K562 (cell line): ENCODE results near the gene MICAL2. TPM values are rescaled to one million over a fixed set of nuclear protein-coding genes. Genes with fewer than 3 reads are reported as not detected.

Experiments used
- ATF1 ChIP-seq, 2 experiments: fragments of 450-650 bp in 1 of 2; IDR thresholded peaks; 2 replicates each; pipeline ENCODE4 v1.6.1; 2016; ENCODE audit warnings: missing compliant biosample characterization in 1 of 2, missing genetic modification characterization in 1 of 2
- CBFB ChIP-seq: sonication (generic); formaldehyde crosslinking; IDR thresholded peaks from 2 replicates; pipeline ENCODE4 v1.4.0; 2020; ENCODE audit warnings: mild to moderate bottlenecking, missing genetic modification reagents
- GATA2 ChIP-seq: sonication (generic); formaldehyde crosslinking; IDR thresholded peaks from 2 replicates; pipeline ENCODE4 v1.4.0; 2020; ENCODE audit warnings: mild to moderate bottlenecking, missing genetic modification reagents
- HDGF ChIP-seq: fragments of 450-650 bp; IDR thresholded peaks from 2 replicates; pipeline ENCODE4 v1.6.1; 2016
- ILF3 ChIP-seq: fragments of 450-650 bp; IDR thresholded peaks from 2 replicates; pipeline ENCODE4 v1.6.1; 2018; ENCODE audit warnings: antibody characterized with exemption, mild to moderate bottlenecking, moderate library complexity, borderline replicate concordance
- IRF2 ChIP-seq: sonication (generic); formaldehyde crosslinking; IDR thresholded peaks from 2 replicates; pipeline ENCODE4 v1.8.1; 2022; ENCODE audit warnings: mild to moderate bottlenecking, missing genetic modification reagents
- MCM3 ChIP-seq: fragments of 450-650 bp; IDR thresholded peaks from 2 replicates; pipeline ENCODE4 v1.6.1; 2016
- MEF2A ChIP-seq: IDR thresholded peaks from 2 replicates; pipeline ENCODE4 v1.6.1; 2011; ENCODE audit warnings: low read depth, mild to moderate bottlenecking, low read length, moderate library complexity; ENCODE audit not compliant: control insufficient read depth
- OTX1 ChIP-seq: fragments of 450-650 bp; formaldehyde crosslinking; IDR thresholded peaks from 2 replicates; pipeline ENCODE4 v1.4.0; 2022; ENCODE audit warnings: mild to moderate bottlenecking
- PHF20 ChIP-seq: fragments of 450-650 bp; IDR thresholded peaks from 2 replicates; pipeline ENCODE4 v1.6.1; 2018; ENCODE audit not compliant: partially characterized antibody
- POLR2AphosphoS5 ChIP-seq: IDR thresholded peaks from 2 replicates; pipeline ENCODE4 v1.6.1; 2011; ENCODE audit warnings: mild to moderate bottlenecking, low read depth, low read length, moderate library complexity; ENCODE audit not compliant: control insufficient read depth, insufficient read depth
- RBM15 ChIP-seq: fragments of 200-400 bp; formaldehyde crosslinking; IDR thresholded peaks from 2 replicates; pipeline ENCODE4 v1.6.1; 2018; ENCODE audit warnings: mild to moderate bottlenecking, low read length, moderate library complexity; ENCODE audit not compliant: insufficient read depth
- ZNF12 ChIP-seq: sonication (generic); formaldehyde crosslinking; IDR thresholded peaks from 2 replicates; pipeline ENCODE4 v1.4.0; 2020; ENCODE audit warnings: mild to moderate bottlenecking, missing genetic modification reagents
- ZNF184 ChIP-seq: sonication (generic); formaldehyde crosslinking; IDR thresholded peaks from 2 replicates; pipeline ENCODE4 v1.5.0; 2020; ENCODE audit warnings: missing genetic modification reagents
- ZNF239 ChIP-seq: fragments of 250-450 bp; sonication (Bioruptor Pico); IDR thresholded peaks from 2 replicates; pipeline ENCODE4 v1.4.0; 2020; ENCODE audit warnings: mild to moderate bottlenecking
- polyA plus RNA-seq, 8 experiments: library from polyadenylated mRNA; depleted of rRNA in 4 of 8; stranded (reverse) in 5 of 8; unstranded in 3 of 8; fragments of >200 nt; fragmentation: Nextera tagmentation in 2 of 8; fragmentation: Illumina TruSeq in 1 of 8; extraction: Ambion mirVana in 2 of 8; extraction: Trizol in 1 of 8; gene quantifications; 2 replicates each; pipeline versions ENCODE4 v1.2.1 to v1.2.3, GENCODE V29; 2011 to 2014; ENCODE audit warnings: inconsistent platforms in 1 of 8, missing spikeins in 1 of 8
- total RNA-seq, 7 experiments: library from RNA; depleted of rRNA in 6 of 7; stranded (reverse); fragments of >200 nt in 6 of 7; fragmentation: Illumina TruSeq in 2 of 7; extraction: Trizol in 2 of 7; gene quantifications; 2 replicates each; pipeline versions ENCODE4 v1.2.1 to v1.2.3, GENCODE V29; 2011 to 2021; ENCODE audit warnings: low replicate concordance in 1 of 7
- TF ChIP-seq, protein P1 (sequence below): fragments of 450-650 bp; IDR thresholded peaks from 2 replicates; pipeline ENCODE4 v1.6.1; 2016; ENCODE audit warnings: missing biosample characterization, missing genetic modification characterization
- TF ChIP-seq, protein P2 (sequence below), 2 experiments: IDR thresholded peaks; 2 replicates each; pipeline ENCODE4 v1.6.1; 2012; ENCODE audit warnings: improper control_type of control experiment in 2 of 2, low read depth in 2 of 2, low read length in 2 of 2, borderline replicate concordance in 1 of 2
- TF ChIP-seq, protein P3 (sequence below), 2 experiments: fragments of 450-650 bp in 1 of 2; sonication (generic) in 1 of 2; formaldehyde crosslinking in 1 of 2; IDR thresholded peaks in 1 of 2; conservative IDR thresholded peaks in 1 of 2; 2 replicates each; pipeline versions ENCODE4 v1.6.1 to v1.8.1; 2016 to 2023; ENCODE audit warnings: mild to moderate bottlenecking in 2 of 2, moderate library complexity in 2 of 2, inconsistent platforms in 1 of 2, missing genetic modification reagents in 1 of 2
- TF ChIP-seq, protein P4 (sequence below), 2 experiments: fragments of 150-350 bp in 1 of 2; IDR thresholded peaks; 2 replicates each; pipeline ENCODE4 v1.6.1; 2012 to 2016; ENCODE audit warnings: low read depth in 2 of 2, low read length in 2 of 2, mild to moderate bottlenecking in 1 of 2, moderate library complexity in 1 of 2

The MICAL2 gene
- total and polyA plus RNA-seq, 9 of the 15 experiments (the other 6 are each of a cell fraction or from before 2014, with no cell fraction given): 4.7 to 64.2 (median 33.6) TPM

GRCh38 chr11:12200991-12201985 is 90.9 kb downstream of the MICAL2 start (continued):
- no peak for TF ChIP-seq HDGF
- TF ChIP-seq OTX1 (CRISPR knock-in tag): peak; percentile 87
- no peak for TF ChIP-seq MCM3
- TF ChIP-seq, protein P1, sequence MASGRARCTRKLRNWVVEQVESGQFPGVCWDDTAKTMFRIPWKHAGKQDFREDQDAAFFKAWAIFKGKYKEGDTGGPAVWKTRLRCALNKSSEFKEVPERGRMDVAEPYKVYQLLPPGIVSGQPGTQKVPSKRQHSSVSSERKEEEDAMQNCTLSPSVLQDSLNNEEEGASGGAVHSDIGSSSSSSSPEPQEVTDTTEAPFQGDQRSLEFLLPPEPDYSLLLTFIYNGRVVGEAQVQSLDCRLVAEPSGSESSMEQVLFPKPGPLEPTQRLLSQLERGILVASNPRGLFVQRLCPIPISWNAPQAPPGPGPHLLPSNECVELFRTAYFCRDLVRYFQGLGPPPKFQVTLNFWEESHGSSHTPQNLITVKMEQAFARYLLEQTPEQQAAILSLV (tag): no peak; the same call in 1 of the 2 replicates
- no peak for TF ChIP-seq ATF1 (CRISPR knock-in tag; IDR thresholded peaks at IDR 0.05)
- TF ChIP-seq ATF1 (tag; IDR thresholded peaks at IDR 0.05): peak; percentile 90
- no peak for TF ChIP-seq ZNF184 (CRISPR knock-in tag)
- TF ChIP-seq GATA2 (CRISPR knock-in tag): peak; percentile 99
- no peak for TF ChIP-seq IRF2 (CRISPR knock-in tag)
- TF ChIP-seq, protein P2, sequence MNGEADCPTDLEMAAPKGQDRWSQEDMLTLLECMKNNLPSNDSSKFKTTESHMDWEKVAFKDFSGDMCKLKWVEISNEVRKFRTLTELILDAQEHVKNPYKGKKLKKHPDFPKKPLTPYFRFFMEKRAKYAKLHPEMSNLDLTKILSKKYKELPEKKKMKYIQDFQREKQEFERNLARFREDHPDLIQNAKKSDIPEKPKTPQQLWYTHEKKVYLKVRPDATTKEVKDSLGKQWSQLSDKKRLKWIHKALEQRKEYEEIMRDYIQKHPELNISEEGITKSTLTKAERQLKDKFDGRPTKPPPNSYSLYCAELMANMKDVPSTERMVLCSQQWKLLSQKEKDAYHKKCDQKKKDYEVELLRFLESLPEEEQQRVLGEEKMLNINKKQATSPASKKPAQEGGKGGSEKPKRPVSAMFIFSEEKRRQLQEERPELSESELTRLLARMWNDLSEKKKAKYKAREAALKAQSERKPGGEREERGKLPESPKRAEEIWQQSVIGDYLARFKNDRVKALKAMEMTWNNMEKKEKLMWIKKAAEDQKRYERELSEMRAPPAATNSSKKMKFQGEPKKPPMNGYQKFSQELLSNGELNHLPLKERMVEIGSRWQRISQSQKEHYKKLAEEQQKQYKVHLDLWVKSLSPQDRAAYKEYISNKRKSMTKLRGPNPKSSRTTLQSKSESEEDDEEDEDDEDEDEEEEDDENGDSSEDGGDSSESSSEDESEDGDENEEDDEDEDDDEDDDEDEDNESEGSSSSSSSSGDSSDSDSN (IDR thresholded peaks at IDR 0.05; ENCODE audit: borderline replicate concordance in 1 of 2, low read depth in 2 of 2, low read length in 2 of 2): peak in 1 of 2 experiments; percentile 19; a peak in 1 of 4 replicates
- TF ChIP-seq RBM15: no peak
- TF ChIP-seq, protein P3, sequence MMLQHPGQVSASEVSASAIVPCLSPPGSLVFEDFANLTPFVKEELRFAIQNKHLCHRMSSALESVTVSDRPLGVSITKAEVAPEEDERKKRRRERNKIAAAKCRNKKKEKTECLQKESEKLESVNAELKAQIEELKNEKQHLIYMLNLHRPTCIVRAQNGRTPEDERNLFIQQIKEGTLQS (IDR thresholded peaks at IDR 0.05): peak; percentile 98
- TF ChIP-seq, protein P3 (CRISPR knock-in tag; conservative IDR thresholded peaks at IDR 0.05): peak; percentile 95
- TF ChIP-seq POLR2AphosphoS5: peak; percentile 100
- TF ChIP-seq ZNF239 (CRISPR knock-in tag): peak; percentile 44; the same call in 1 of the 2 replicates
- no peak for TF ChIP-seq ILF3
- peak; percentile 99 for TF ChIP-seq MEF2A
- TF ChIP-seq PHF20: peak; percentile 12
- no peak for TF ChIP-seq ZNF12 (CRISPR knock-in tag)
- TF ChIP-seq, protein P4, sequence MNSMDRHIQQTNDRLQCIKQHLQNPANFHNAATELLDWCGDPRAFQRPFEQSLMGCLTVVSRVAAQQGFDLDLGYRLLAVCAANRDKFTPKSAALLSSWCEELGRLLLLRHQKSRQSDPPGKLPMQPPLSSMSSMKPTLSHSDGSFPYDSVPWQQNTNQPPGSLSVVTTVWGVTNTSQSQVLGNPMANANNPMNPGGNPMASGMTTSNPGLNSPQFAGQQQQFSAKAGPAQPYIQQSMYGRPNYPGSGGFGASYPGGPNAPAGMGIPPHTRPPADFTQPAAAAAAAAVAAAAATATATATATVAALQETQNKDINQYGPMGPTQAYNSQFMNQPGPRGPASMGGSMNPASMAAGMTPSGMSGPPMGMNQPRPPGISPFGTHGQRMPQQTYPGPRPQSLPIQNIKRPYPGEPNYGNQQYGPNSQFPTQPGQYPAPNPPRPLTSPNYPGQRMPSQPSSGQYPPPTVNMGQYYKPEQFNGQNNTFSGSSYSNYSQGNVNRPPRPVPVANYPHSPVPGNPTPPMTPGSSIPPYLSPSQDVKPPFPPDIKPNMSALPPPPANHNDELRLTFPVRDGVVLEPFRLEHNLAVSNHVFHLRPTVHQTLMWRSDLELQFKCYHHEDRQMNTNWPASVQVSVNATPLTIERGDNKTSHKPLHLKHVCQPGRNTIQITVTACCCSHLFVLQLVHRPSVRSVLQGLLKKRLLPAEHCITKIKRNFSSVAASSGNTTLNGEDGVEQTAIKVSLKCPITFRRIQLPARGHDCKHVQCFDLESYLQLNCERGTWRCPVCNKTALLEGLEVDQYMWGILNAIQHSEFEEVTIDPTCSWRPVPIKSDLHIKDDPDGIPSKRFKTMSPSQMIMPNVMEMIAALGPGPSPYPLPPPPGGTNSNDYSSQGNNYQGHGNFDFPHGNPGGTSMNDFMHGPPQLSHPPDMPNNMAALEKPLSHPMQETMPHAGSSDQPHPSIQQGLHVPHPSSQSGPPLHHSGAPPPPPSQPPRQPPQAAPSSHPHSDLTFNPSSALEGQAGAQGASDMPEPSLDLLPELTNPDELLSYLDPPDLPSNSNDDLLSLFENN (IDR thresholded peaks at IDR 0.05; ENCODE audit: low read depth in 2 of 2, low read length in 2 of 2): peak in 1 of 2 experiments; percentile 99; a peak in 2 of 4 replicates
- no peak for TF ChIP-seq CBFB (CRISPR knock-in tag)
